Mammary epithelial cell (primary cell): ENCODE measurements around the gene RAB33B.

Experiments
- CTCF ChIP-seq, 2 donors: IDR thresholded peaks in 1 of 2; conservative IDR thresholded peaks in 1 of 2; 2 replicates each; pipeline ENCODE4 v1.5.1; 2011 to 2012; ENCODE audit warnings: inconsistent platforms in 2 of 2, low read length in 2 of 2, mild to moderate bottlenecking in 2 of 2, control low read depth in 1 of 2, low read depth in 1 of 2; ENCODE audit not compliant: insufficient read depth in 1 of 2; ENCODE audit errors: extremely low read depth in 1 of 2
- EZH2 ChIP-seq: IDR thresholded peaks from 2 replicates; pipeline ENCODE4 v1.6.1; 2012; ENCODE audit warnings: low read length, inconsistent platforms, borderline replicate concordance

DNA sequence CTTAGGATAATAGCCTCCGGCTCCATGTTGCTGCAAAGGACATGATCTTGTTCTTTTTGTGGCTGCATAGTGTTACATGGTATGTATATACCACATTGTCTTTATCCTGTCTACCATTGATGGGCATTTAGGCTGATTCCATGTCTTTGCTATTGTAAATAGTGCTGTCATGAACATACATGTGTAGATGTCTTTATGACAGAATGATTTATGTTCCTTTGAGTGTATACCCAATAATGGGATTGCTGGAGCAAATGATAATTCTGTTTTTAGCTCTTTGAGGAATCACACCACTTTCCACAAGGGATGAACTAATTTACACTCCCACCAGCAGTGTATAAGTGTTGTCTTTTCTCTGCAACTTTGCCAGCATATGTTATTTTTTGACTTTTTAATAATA lies 4.6 kb downstream of the RAB33B start:
- TF ChIP-seq CTCF (conservative IDR thresholded peaks at IDR 0.05 in 1 of 2, IDR thresholded peaks at IDR 0.05 in 1 of 2; ENCODE audit: extremely low read depth in 1 of 2, insufficient read depth in 1 of 2, low read depth in 1 of 2, low read length in 2 of 2): no peak
- TF ChIP-seq EZH2: no peak
